Gastrocnemius medialis (tissue), 4 donors: Measurements from ENCODE around the gene SMIM43. TPM values are rescaled to one million over a fixed set of nuclear protein-coding genes. Genes with fewer than 3 reads are reported as not detected.

Experiments used
- ATAC-seq, 2 donors: fragments of 150-250 bp; one replicate each; pipeline ENCODE4 v1.9.1; 2016
- DNase-seq, 2 donors: peaks; one replicate each; pipeline ENCODE4 v3.0.0-alpha.2; 2019
- H3K27ac ChIP-seq, 4 donors: fragments of 200-600 bp; sonication (generic); 1 replicate in 1 of 4; 2 replicates in 3 of 4; pipeline ENCODE4 v1.5.1; 2016 to 2018; ENCODE audit warnings: mild to moderate bottlenecking in 2 of 4, moderate library complexity in 1 of 4
- H3K27me3 ChIP-seq, 3 donors: fragments of 200-600 bp; sonication (generic) in 2 of 3; 1 replicate in 1 of 3; 2 replicates in 2 of 3; pipeline versions ENCODE4 v1.5.1 to v1.6.0; 2016 to 2019; ENCODE audit warnings: mild to moderate bottlenecking in 1 of 3, moderate library complexity in 1 of 3
- H3K36me3 ChIP-seq, 2 donors: fragments of 200-600 bp; sonication (generic) in 1 of 2; one replicate each; pipeline ENCODE4 v1.5.1; 2017 to 2018
- H3K4me1 ChIP-seq, 2 donors: fragments of 200-600 bp; sonication (generic) in 1 of 2; one replicate each; pipeline ENCODE4 v1.5.1; 2016 to 2017; ENCODE audit warnings: mild to moderate bottlenecking in 2 of 2
- H3K4me3 ChIP-seq, 4 donors: fragments of 200-600 bp; sonication (generic) in 3 of 4; 1 replicate in 1 of 4; 2 replicates in 3 of 4; pipeline ENCODE4 v1.5.1; 2016 to 2019; ENCODE audit warnings: mild to moderate bottlenecking in 2 of 4
- H3K9me3 ChIP-seq, 3 donors: fragments of 200-600 bp; sonication (generic) in 2 of 3; 1 replicate in 1 of 3; 2 replicates in 2 of 3; pipeline ENCODE4 v1.5.1; 2016 to 2019
- CTCF ChIP-seq, 5 experiments: fragments of 450-650 bp in 3 of 5; fragments of 200-600 bp in 2 of 5; sonication (generic) in 2 of 5; IDR thresholded peaks in 4 of 5; conservative IDR thresholded peaks in 1 of 5; 1 replicate in 4 of 5; 2 replicates in 1 of 5; pipeline ENCODE4 v1.5.1; 2016 to 2019; ENCODE audit warnings: antibody characterized with exemption in 5 of 5, mild to moderate bottlenecking in 3 of 5, moderate library complexity in 3 of 5
- POLR2A ChIP-seq, 2 donors: fragments of 450-650 bp; IDR thresholded peaks; one replicate each; pipeline ENCODE4 v1.6.1; 2017; ENCODE audit warnings: antibody characterized with exemption in 2 of 2, mild to moderate bottlenecking in 2 of 2, moderate library complexity in 2 of 2
- in situ Hi-C, 4 donors: fragments of 200-750 bp; cut with MboI; loops; one replicate each; pipeline versions ENCODE4 v1.15.0 to v1.8.0; 2017; ENCODE audit warnings: low sequenced_read_pairs in 4 of 4
- intact Hi-C: fragments of 100-400 bp; cut with DNase I; formaldehyde crosslinking; loops from one replicate; pipeline ENCODE4 v1.15.1; 2023; ENCODE audit warnings: low total_unique reads
- total RNA-seq, 4 donors: library from RNA; depleted of rRNA; stranded (reverse); fragments of >200 nt; gene quantifications; one replicate each; pipeline versions ENCODE4 v1.1.0 to v1.2.3, GENCODE V29; 2016

Gene SMIM43
- total RNA-seq, 4 donors from 2014 or later = not detected

DNA sequence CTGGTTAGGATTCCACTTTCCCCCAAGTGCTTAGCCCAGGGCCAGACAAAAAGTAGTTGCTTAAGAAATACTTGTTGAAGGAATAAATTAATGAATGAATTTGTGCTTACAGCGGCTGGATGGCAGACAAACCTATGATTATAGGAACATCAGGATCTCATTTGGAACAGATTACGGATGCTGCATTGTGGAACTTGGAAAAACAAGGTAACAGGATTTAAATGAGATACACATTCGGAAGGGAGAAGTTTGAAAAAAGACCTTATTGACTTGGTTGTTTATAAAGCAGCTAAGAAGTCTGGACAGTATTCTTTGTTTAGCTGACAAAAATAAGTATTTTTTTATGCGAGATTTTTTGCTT, 36.7 kb upstream of the SMIM43 start:
- Histone ChIP-seq H3K4me3 (peak overlapping the region; percentile 82 to 95 (median 89)), H3K9me3 (no peaks in the 10 kb centered on the region), H3K4me1 (peaks cover 17 to 20% of the 10 kb centered on the region in 2 donors), H3K27ac (peak overlapping the region; percentile 84 to 95 (median 88)), H3K27me3 (no peaks in the 10 kb centered on the region), H3K36me3 (peaks cover 0 to 36% of the 10 kb centered on the region in 2 donors)
- ATAC-seq = no peak
- in situ Hi-C loops = loop anchor here in 1 of 4 donors (25.0 kb wide), 1 partner anchor 361 kb away; the partner anchor contains the start of gene BLTP1
- no peak for DNase-seq
- intact Hi-C loops = loop anchor here (1.0 to 2.0 kb wide), 3 partner anchors 23 to 105 kb away; partner anchors contain the start of genes ANXA5 and BBS7
- no peak for TF ChIP-seq CTCF (IDR thresholded peaks at IDR 0.05 in 4 of 5, conservative IDR thresholded peaks at IDR 0.05 in 1 of 5)
- TF ChIP-seq POLR2A (IDR thresholded peaks at IDR 0.05) = no peak

DNA sequence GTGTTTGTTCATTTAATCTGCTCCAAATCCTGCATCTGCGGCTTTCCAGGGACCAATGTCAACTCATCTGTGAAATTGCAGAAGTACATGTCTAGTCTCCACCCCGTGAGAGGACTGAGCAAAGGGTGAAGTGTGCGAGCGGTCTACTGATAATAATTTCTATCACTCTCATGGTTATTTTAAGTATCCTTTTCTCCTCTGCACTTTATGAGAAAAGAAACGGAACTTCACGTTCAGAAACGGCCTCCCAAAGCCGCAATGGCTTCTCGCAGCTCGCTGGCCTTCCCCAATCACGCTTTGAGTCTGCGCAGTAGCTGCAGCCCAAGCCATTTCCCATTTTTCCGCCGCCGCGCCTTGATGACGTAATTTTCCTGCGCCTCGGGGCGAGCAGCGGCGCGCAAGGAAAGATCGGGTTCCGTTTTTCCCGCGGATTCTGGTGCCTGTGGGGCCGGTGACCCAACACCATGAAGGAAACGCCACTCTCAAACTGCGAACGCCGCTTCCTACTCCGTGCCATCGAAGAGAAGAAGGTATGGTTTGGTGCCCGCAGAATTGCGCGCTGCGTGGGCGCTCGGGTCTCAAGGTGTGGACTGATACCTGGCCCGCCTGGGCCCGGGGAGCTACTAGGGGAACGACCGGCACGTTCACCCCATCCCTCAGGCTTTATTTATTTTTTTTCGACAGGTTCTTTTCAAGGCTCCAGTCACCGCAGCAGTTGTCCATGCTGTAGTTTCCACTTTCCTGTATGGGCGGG, 36.2 kb upstream of the SMIM43 start, which contains the start of gene EXOSC9:
TSS of gene EXOSC9 (plus strand) at position 363 of the 754 bp plus-strand sequence. CDS start at position 465, 102 bp downstream.
- Histone ChIP-seq H3K36me3 (peaks cover 0 to 32% of the 10 kb centered on the region in 2 donors), H3K4me1 (peaks cover 17 to 20% of the 10 kb centered on the region in 2 donors), H3K9me3 (no peaks in the 10 kb centered on the region), H3K27ac (peak within 1 kb of the TSS; percentile 84 to 95 (median 88)), H3K4me3 (peak within 1 kb of the TSS; percentile 82 to 95 (median 89)), H3K27me3 (no peaks in the 10 kb centered on the region)
- in situ Hi-C loops (loop anchor here in 1 of 4 donors (25.0 kb wide), 1 partner anchor 361 kb away; the partner anchor contains the start of gene BLTP1), intact Hi-C loops (loop anchor here (1.0 to 2.0 kb wide), 3 partner anchors 23 to 104 kb away; partner anchors contain the start of genes ANXA5 and BBS7)
- peak; percentile 44 to 52 for TF ChIP-seq POLR2A (IDR thresholded peaks at IDR 0.05)
- no peak for TF ChIP-seq CTCF (IDR thresholded peaks at IDR 0.05 in 4 of 5, conservative IDR thresholded peaks at IDR 0.05 in 1 of 5)
- ATAC-seq (peak; percentile 98), DNase-seq (peak; percentile 83 to 89)

GRCh38 chr4:121800638-121800960, 35.6 kb upstream of the SMIM43 start:
- H3K4me1 ChIP-seq = peaks cover 17 to 20% of the 10 kb centered on the region in 2 donors
- TF ChIP-seq CTCF (IDR thresholded peaks at IDR 0.05 in 4 of 5, conservative IDR thresholded peaks at IDR 0.05 in 1 of 5) (no peak), POLR2A (IDR thresholded peaks at IDR 0.05) (no peak)
- ATAC-seq = peak; percentile 45 to 46
- no peak for DNase-seq
- no peaks in the 10 kb centered on the region for H3K9me3 ChIP-seq
- H3K36me3 ChIP-seq = peaks cover 0 to 27% of the 10 kb centered on the region in 2 donors
- intact Hi-C loops = loop anchor here (2.0 kb wide), 2 partner anchors 70 to 104 kb away; partner anchors contain the start of genes ANXA5 and BBS7
- H3K27ac ChIP-seq = peak overlapping the region; percentile 84 to 95 (median 88)
- peak overlapping the region; percentile 82 to 95 (median 89) for H3K4me3 ChIP-seq
- H3K27me3 ChIP-seq = no peaks in the 10 kb centered on the region
- in situ Hi-C loops = loop anchor here in 1 of 4 donors (25.0 kb wide), 1 partner anchor 362 kb away; the partner anchor contains the start of gene BLTP1

- in situ Hi-C loops = loop anchor here in 1 of 4 donors (25.0 kb wide), 1 partner anchor 362 kb away; the partner anchor contains the start of gene BLTP1
- ATAC-seq (no peak), DNase-seq (no peak)
- Histone ChIP-seq H3K36me3 (peaks cover 0 to 23% of the 10 kb centered on the region in 2 donors), H3K9me3 (no peaks in the 10 kb centered on the region), H3K27me3 (no peaks in the 10 kb centered on the region), H3K4me1 (peaks cover 17 to 20% of the 10 kb centered on the region in 2 donors), H3K27ac (peak overlapping the region in 3 of 4 donors; percentile 84 to 95 (median 89)), H3K4me3 (peak overlapping the region in 2 of 4 donors; percentile 82 to 95)
- intact Hi-C loops = loop anchor here (2.0 kb wide), 2 partner anchors 71 to 103 kb away; partner anchors contain the start of genes ANXA5 and BBS7
- TF ChIP-seq POLR2A (IDR thresholded peaks at IDR 0.05) (no peak), CTCF (IDR thresholded peaks at IDR 0.05 in 4 of 5, conservative IDR thresholded peaks at IDR 0.05 in 1 of 5) (no peak)
Measured at GRCh38 chr4:121799867-121800501, 35.0 kb upstream of the SMIM43 start.
